ENCODE measurements around the gene DDX10. TPM values are rescaled to one million over a fixed set of nuclear protein-coding genes. Genes with fewer than 3 reads are reported as not detected.

DDX10 gene
- polyA plus RNA-seq, 1 of the 3 experiments (the other 2 are of a cell fraction): 35.8 TPM

- Histone ChIP-seq H3K4me2 (no peak overlapping the region), H3K4me1 (ENCODE audit: control insufficient read depth in 1 of 2, insufficient read depth in 2 of 2, low read depth in 1 of 2, low read length in 1 of 2) (peaks cover 0 to 18% of the 10 kb centered on the region in 2 experiments; a peak in 3 of 4 replicates), H2AFZ (ENCODE audit: low read depth) (no peak overlapping the region), H3K9me2 (no peaks in the 10 kb centered on the region), H3K79me2 (ENCODE audit: insufficient read depth) (peaks cover 12% of the 10 kb centered on the region), H3K9ac (no peak overlapping the region), H4K20me1 (ENCODE audit: insufficient read depth) (no peaks in the 10 kb centered on the region), H3K27ac (ENCODE audit: low read depth in 2 of 2, low read length in 1 of 2) (no peak overlapping the region), H3K4me3 (ENCODE audit: low read depth in 2 of 2, low read length in 1 of 2) (no peak overlapping the region), H3K36me3 (replicated peaks in 1 of 2; ENCODE audit: control insufficient read depth in 1 of 2, insufficient read depth in 2 of 2, low read length in 1 of 2) (no peaks in the 10 kb centered on the region), H3F3A (replicated peaks; ENCODE audit: insufficient read depth) (peaks cover 30% of the 10 kb centered on the region), H3K27me3 (ENCODE audit: insufficient read depth) (no peaks in the 10 kb centered on the region), H3K9me3 (no peaks in the 10 kb centered on the region)
- no peak for TF ChIP-seq ZBTB33 (IDR thresholded peaks at IDR 0.05; ENCODE audit: borderline replicate concordance, low read depth)
- TF ChIP-seq, protein P1, sequence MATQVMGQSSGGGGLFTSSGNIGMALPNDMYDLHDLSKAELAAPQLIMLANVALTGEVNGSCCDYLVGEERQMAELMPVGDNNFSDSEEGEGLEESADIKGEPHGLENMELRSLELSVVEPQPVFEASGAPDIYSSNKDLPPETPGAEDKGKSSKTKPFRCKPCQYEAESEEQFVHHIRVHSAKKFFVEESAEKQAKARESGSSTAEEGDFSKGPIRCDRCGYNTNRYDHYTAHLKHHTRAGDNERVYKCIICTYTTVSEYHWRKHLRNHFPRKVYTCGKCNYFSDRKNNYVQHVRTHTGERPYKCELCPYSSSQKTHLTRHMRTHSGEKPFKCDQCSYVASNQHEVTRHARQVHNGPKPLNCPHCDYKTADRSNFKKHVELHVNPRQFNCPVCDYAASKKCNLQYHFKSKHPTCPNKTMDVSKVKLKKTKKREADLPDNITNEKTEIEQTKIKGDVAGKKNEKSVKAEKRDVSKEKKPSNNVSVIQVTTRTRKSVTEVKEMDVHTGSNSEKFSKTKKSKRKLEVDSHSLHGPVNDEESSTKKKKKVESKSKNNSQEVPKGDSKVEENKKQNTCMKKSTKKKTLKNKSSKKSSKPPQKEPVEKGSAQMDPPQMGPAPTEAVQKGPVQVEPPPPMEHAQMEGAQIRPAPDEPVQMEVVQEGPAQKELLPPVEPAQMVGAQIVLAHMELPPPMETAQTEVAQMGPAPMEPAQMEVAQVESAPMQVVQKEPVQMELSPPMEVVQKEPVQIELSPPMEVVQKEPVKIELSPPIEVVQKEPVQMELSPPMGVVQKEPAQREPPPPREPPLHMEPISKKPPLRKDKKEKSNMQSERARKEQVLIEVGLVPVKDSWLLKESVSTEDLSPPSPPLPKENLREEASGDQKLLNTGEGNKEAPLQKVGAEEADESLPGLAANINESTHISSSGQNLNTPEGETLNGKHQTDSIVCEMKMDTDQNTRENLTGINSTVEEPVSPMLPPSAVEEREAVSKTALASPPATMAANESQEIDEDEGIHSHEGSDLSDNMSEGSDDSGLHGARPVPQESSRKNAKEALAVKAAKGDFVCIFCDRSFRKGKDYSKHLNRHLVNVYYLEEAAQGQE (IDR thresholded peaks at IDR 0.05; ENCODE audit: low read depth, low read length): no peak
- no peak for TF ChIP-seq RCOR1 (IDR thresholded peaks at IDR 0.05; ENCODE audit: low read length)
- no peak for TF ChIP-seq YY1 (IDR thresholded peaks at IDR 0.05; ENCODE audit: low read depth)
- TF ChIP-seq CTCF (IDR thresholded peaks at IDR 0.05): no peak
- TF ChIP-seq USF1 (IDR thresholded peaks at IDR 0.05; ENCODE audit: borderline replicate concordance, low read depth): no peak
- no peak for TF ChIP-seq TAF1 (IDR thresholded peaks at IDR 0.05; ENCODE audit: borderline replicate concordance, low read depth, low read length)
- TF ChIP-seq RAD21 (IDR thresholded peaks at IDR 0.05; ENCODE audit: low read length): no peak
- TF ChIP-seq MXI1 (IDR thresholded peaks at IDR 0.05; ENCODE audit: low read depth, low read length): no peak
- WGBS (ENCODE audit: low lambda C conversion rate): 85% methylated on average over 5 of the region's 5 CpGs
- POLR2A ChIA-PET: interaction anchor here (0.7 kb wide), 1 partner anchor 89 kb away, joined by 7 read pairs; no protein-coding TSS in a partner anchor
- no peak for DNase-seq
- CTCF ChIA-PET: no interaction called here
These were observed 261.4 kb downstream of the DDX10 start for GRCh38 chr11:108926171-108926840.

Measured in SK-N-SH (cell line).